Measurements from ENCODE around the gene SAMMSON. TPM values are rescaled to one million over a fixed set of nuclear protein-coding genes. Genes with fewer than 3 reads are reported as not detected.

SAMMSON gene
- not detected for total RNA-seq (2013)
- polyA plus RNA-seq (not detected), polyA minus RNA-seq (not detected in 2 replicates), total RNA-seq (0 to 5.9 (median 0.17) reads per million in 11 experiments)

DNA sequence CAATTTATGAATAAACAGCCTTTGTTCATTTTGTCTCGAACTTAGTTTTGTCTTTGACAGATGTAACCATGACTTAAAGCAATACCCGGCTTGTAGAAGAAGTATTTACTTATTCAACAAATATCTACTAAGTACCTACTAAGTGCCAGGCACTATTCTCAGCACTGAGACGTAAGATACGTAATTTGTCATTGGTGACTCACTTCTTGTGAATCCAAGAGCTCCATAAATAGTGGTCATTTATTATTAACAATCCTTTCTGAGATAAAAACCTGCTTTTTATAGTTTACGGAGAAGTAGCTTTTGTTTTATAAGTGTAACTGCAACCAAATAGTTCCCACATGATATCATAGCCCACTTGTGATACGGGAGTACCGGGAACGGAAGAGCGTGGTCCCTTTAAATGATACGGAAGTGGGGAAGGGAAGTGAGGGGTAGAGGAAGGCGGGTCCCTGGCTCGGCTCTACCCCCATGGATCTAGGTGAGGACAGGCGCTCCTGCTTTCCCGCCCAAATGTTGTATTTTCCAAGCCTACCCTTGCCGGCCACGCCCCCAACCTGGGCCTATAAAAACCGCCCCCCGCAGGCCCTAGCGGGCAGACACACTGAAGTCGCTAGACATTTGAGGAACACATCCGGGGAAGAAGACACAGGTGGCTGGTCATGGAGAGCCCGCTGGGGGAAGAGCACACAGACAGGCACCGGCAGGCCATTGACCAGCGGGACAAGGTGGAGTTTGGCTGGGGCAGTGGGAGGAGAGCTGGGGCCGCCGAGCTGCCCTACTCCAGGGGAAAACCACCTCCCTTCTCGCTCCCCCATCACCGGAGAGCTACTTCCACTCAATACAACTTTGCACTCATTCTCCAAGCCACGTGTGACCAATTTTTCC lies at the start of gene SAMMSON:
TSS of gene SAMMSON (plus strand) at position 594 of the 888 bp plus-strand sequence.
- 96% methylated on average over 13 of the region's 29 CpGs for WGBS (ENCODE audit: insufficient coverage)
- no peak within 1 kb of the TSS for H2AFZ ChIP-seq (ENCODE audit: insufficient read depth, low read depth, low read length, poor library complexity, severe bottlenecking)
- Mint-ChIP-seq H3K4me3 (no peak within 1 kb of the TSS), H3K4me1 (peaks cover 16% of the 10 kb centered on the region), H3K9me3 (peaks cover 0 to 8% (median 3%) of the 10 kb centered on the region in 7 donors), H3K27ac (peak within 1 kb of the TSS in 1 of 7 donors; percentile 69), H3K36me3 (no peaks in the 10 kb centered on the region), H3K27me3 (ENCODE audit: low read depth in 3 of 3) (peaks cover 0 to 2% (median 0%) of the 10 kb centered on the region in 3 donors)
- intact Hi-C loops (cut with micrococcal nuclease): no loop called here
- H3K27me3 ChIP-seq (ENCODE audit: control insufficient read depth in 2 of 2, insufficient read depth in 2 of 2, low read length in 2 of 2): no peaks in the 10 kb centered on the region
- H3K79me2 ChIP-seq (ENCODE audit: insufficient read depth, low read length): no peaks in the 10 kb centered on the region
- no peaks in the 10 kb centered on the region for H4K20me1 ChIP-seq (ENCODE audit: insufficient read depth, low read length)
- DNase-seq: no peak
- no peak within 1 kb of the TSS for H3K27ac ChIP-seq (ENCODE audit: low read depth in 1 of 2, low read length in 2 of 2)
- peaks cover 0 to 5% of the 10 kb centered on the region in 2 donors for H3K9me3 ChIP-seq (replicated peaks in 1 of 2; ENCODE audit: control insufficient read depth in 1 of 2, insufficient read depth in 1 of 2, low read length in 2 of 2)
- H3K4me1 ChIP-seq (ENCODE audit: control insufficient read depth in 1 of 2, insufficient read depth in 2 of 2, low read length in 2 of 2): peaks cover 15 to 16% of the 10 kb centered on the region in 2 donors
- no peaks in the 10 kb centered on the region for H3K36me3 ChIP-seq (replicated peaks in 1 of 2; ENCODE audit: control insufficient read depth in 1 of 2, insufficient read depth in 2 of 2, low read length in 2 of 2)
- no peak within 1 kb of the TSS for H3K4me2 ChIP-seq (replicated peaks; ENCODE audit: extremely low read depth, low read length, poor library complexity, severe bottlenecking)
- H3K4me3 ChIP-seq (replicated peaks in 1 of 3; ENCODE audit: low read depth in 2 of 3, low read length in 3 of 3): no peak within 1 kb of the TSS
- H3K9ac ChIP-seq (ENCODE audit: insufficient read depth, low read length, poor library complexity, severe bottlenecking): no peak within 1 kb of the TSS
- TF ChIP-seq, protein P1, sequence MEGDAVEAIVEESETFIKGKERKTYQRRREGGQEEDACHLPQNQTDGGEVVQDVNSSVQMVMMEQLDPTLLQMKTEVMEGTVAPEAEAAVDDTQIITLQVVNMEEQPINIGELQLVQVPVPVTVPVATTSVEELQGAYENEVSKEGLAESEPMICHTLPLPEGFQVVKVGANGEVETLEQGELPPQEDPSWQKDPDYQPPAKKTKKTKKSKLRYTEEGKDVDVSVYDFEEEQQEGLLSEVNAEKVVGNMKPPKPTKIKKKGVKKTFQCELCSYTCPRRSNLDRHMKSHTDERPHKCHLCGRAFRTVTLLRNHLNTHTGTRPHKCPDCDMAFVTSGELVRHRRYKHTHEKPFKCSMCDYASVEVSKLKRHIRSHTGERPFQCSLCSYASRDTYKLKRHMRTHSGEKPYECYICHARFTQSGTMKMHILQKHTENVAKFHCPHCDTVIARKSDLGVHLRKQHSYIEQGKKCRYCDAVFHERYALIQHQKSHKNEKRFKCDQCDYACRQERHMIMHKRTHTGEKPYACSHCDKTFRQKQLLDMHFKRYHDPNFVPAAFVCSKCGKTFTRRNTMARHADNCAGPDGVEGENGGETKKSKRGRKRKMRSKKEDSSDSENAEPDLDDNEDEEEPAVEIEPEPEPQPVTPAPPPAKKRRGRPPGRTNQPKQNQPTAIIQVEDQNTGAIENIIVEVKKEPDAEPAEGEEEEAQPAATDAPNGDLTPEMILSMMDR (IDR thresholded peaks at IDR 0.05): no peak

DNA sequence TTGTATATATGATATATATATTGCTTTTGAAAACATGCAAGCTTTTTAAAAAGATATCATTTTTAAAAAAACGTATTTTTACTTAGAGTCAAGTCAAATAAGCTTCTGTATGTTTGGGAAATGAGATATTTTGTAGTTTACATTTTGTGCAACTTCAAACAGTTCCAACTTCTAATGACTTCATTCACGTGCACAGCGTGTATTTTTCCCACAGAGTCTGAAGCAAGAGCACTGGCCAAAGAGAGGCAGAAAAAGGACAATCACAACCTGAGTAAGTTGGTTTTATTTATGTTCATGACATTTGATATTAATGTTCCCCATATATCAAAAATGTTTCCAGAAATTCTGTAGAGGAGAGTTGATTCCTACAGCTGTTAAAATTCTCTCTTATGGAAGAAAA lies 47.9 kb upstream of the SAMMSON start:
- H3K9ac ChIP-seq (ENCODE audit: insufficient read depth, low read length, poor library complexity, severe bottlenecking): no peak overlapping the region

More for the DNA sequence above, 47.9 kb upstream of the SAMMSON start:
- Histone ChIP-seq H3K27me3 (ENCODE audit: control insufficient read depth in 2 of 2, insufficient read depth in 2 of 2, low read length in 2 of 2) (no peaks in the 10 kb centered on the region), H3K4me3 (replicated peaks in 1 of 3; ENCODE audit: low read depth in 2 of 3, low read length in 3 of 3) (no peak overlapping the region), H3K36me3 (replicated peaks in 1 of 2; ENCODE audit: control insufficient read depth in 1 of 2, insufficient read depth in 2 of 2, low read length in 2 of 2) (peaks cover 15 to 32% of the 10 kb centered on the region in 2 donors), H3K79me2 (ENCODE audit: insufficient read depth, low read length) (no peaks in the 10 kb centered on the region), H3K4me1 (ENCODE audit: control insufficient read depth in 1 of 2, insufficient read depth in 2 of 2, low read length in 2 of 2) (no peaks in the 10 kb centered on the region), H2AFZ (ENCODE audit: insufficient read depth, low read depth, low read length, poor library complexity, severe bottlenecking) (no peak overlapping the region), H3K9me3 (replicated peaks in 1 of 2; ENCODE audit: control insufficient read depth in 1 of 2, insufficient read depth in 1 of 2, low read length in 2 of 2) (no peaks in the 10 kb centered on the region), H3K27ac (ENCODE audit: low read depth in 1 of 2, low read length in 2 of 2) (no peak overlapping the region), H4K20me1 (ENCODE audit: insufficient read depth, low read length) (no peaks in the 10 kb centered on the region), H3K4me2 (replicated peaks; ENCODE audit: extremely low read depth, low read length, poor library complexity, severe bottlenecking) (no peak overlapping the region)
- Mint-ChIP-seq H3K27ac (no peak overlapping the region), H3K27me3 (ENCODE audit: low read depth in 3 of 3) (no peaks in the 10 kb centered on the region), H3K9me3 (no peaks in the 10 kb centered on the region), H3K4me1 (no peaks in the 10 kb centered on the region), H3K36me3 (peaks cover 25 to 32% of the 10 kb centered on the region in 2 donors), H3K4me3 (no peak overlapping the region)
- TF ChIP-seq, protein P1 (IDR thresholded peaks at IDR 0.05): no peak
- no CpG with 5 or more reads among the region's 3 CpGs for WGBS (ENCODE audit: insufficient coverage)
- DNase-seq: no peak
- intact Hi-C loops (cut with micrococcal nuclease): no loop called here
